ENCODE measurements around the gene CKAP4. TPM values are rescaled to one million over a fixed set of nuclear protein-coding genes. Genes with fewer than 3 reads are reported as not detected.

CKAP4 gene
- total and polyA plus RNA-seq, 8 donors: 13.7 to 98.7 (median 39.1) TPM

DNA sequence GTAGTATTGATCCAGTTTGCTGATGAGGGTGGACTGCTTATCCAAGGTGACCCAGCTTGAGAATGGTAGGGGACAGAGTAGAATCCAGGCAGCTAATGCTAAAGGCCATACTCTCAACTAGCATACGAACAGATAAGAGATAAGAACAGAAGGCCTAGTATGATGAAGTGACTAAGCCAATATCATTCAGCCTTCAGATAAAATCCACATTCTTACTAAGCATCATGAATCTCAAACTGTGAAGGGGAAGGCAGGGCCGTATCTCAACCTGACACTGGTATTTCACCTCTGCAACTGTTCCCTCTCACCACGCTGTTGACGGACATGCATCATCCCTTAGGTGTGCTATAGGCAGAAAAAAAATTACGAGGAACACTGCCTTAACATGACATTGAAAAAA is 8.1 kb upstream of the CKAP4 start:
- Histone ChIP-seq H3K4me1 (no peaks in the 10 kb centered on the region), H3K4me3 (no peak overlapping the region), H3K9me3 (no peaks in the 10 kb centered on the region), H3K36me3 (no peaks in the 10 kb centered on the region), H3K27ac (no peak overlapping the region), H3K27me3 (no peaks in the 10 kb centered on the region)
- no peak for TF ChIP-seq POLR2A (IDR thresholded peaks at IDR 0.05)
- no peak for TF ChIP-seq POLR2AphosphoS5 (IDR thresholded peaks at IDR 0.05)
- no peak for TF ChIP-seq EP300 (IDR thresholded peaks at IDR 0.05)
- TF ChIP-seq CTCF (IDR thresholded peaks at IDR 0.05): no peak
- WGBS, 5 donors: 55 to 73% (median 61%) methylated on average over 5 of the region's 5 CpGs
- DNase-seq: no peak
- intact Hi-C loops (cut with DNase I; ENCODE audit: low total_unique reads): no loop called here

GRCh38 chr12:106255493-106255892 is 7.7 kb upstream of the CKAP4 start:
- DNase-seq: no peak
- Histone ChIP-seq H3K27me3 (no peaks in the 10 kb centered on the region), H3K9me3 (no peaks in the 10 kb centered on the region), H3K4me1 (no peaks in the 10 kb centered on the region), H3K27ac (no peak overlapping the region), H3K36me3 (no peaks in the 10 kb centered on the region), H3K4me3 (no peak overlapping the region)
- no peak for TF ChIP-seq CTCF (IDR thresholded peaks at IDR 0.05)
- no peak for TF ChIP-seq POLR2AphosphoS5 (IDR thresholded peaks at IDR 0.05)
- TF ChIP-seq EP300 (IDR thresholded peaks at IDR 0.05): no peak
- TF ChIP-seq POLR2A (IDR thresholded peaks at IDR 0.05): no peak
- WGBS, 5 donors: 88 to 95% (median 90%) methylated on average over 3 of the region's 3 CpGs
- intact Hi-C loops (cut with DNase I; ENCODE audit: low total_unique reads): no loop called here

DNA sequence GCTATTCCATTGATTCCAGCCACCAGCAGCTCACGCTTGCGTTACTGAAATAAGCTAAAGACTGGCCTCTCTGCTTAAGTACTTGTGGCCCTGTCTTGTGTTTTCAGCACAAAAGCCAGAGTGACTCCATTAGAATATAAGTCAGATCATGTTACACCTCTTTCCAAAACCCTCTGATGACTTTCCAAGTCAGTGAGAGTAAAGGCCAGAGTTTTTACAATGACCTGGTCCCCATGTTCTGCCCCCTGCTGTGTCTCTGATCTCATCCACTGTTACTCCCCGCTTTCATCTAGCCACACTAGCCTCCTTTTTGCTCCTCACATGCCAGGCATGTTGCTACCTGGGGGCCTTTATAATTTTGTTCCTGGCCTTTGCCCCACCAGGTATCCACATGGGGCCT is 6.9 kb upstream of the CKAP4 start:
- H3K27ac ChIP-seq: no peak overlapping the region
- no peaks in the 10 kb centered on the region for H3K36me3 ChIP-seq
- no peaks in the 10 kb centered on the region for H3K27me3 ChIP-seq
- TF ChIP-seq CTCF (IDR thresholded peaks at IDR 0.05): no peak
- TF ChIP-seq POLR2AphosphoS5 (IDR thresholded peaks at IDR 0.05): no peak
- no peak for TF ChIP-seq POLR2A (IDR thresholded peaks at IDR 0.05)
- TF ChIP-seq EP300 (IDR thresholded peaks at IDR 0.05): no peak
- DNase-seq: no peak
- H3K4me1 ChIP-seq: peaks cover 0 to 6% (median under 1%) of the 10 kb centered on the region in 4 donors
- intact Hi-C loops (cut with DNase I; ENCODE audit: low total_unique reads): no loop called here
- 93 to 99% (median 96%) methylated on average over 3 of the region's 3 CpGs for WGBS, 5 donors
- H3K4me3 ChIP-seq: no peak overlapping the region
- H3K9me3 ChIP-seq: no peaks in the 10 kb centered on the region

- H3K36me3 ChIP-seq: no peaks in the 10 kb centered on the region
- no peak overlapping the region for H3K4me3 ChIP-seq
- TF ChIP-seq CTCF (IDR thresholded peaks at IDR 0.05): no peak
- no peak for TF ChIP-seq POLR2A (IDR thresholded peaks at IDR 0.05)
- no peak for TF ChIP-seq POLR2AphosphoS5 (IDR thresholded peaks at IDR 0.05)
- no peak for TF ChIP-seq EP300 (IDR thresholded peaks at IDR 0.05)
- intact Hi-C loops (cut with DNase I; ENCODE audit: low total_unique reads): no loop called here
- H3K9me3 ChIP-seq: no peaks in the 10 kb centered on the region
- H3K27me3 ChIP-seq: no peaks in the 10 kb centered on the region
- no peak overlapping the region for H3K27ac ChIP-seq
- H3K4me1 ChIP-seq: peaks cover 8 to 21% (median 15%) of the 10 kb centered on the region in 4 donors
- DNase-seq: no peak
- 76 to 84% (median 79%) methylated on average over 6 of the region's 6 CpGs for WGBS, 5 donors
These were observed 4.0 kb upstream of the CKAP4 start for GRCh38 chr12:106251631-106252455.

Measured in stomach (tissue), 9 donors.